GM12874 (cell line): ENCODE results near the gene TSEN2.

Experiments
- TF ChIP-seq, protein P1 (sequence below): IDR thresholded peaks from 2 replicates; pipeline ENCODE4 v1.5.1; 2011; ENCODE audit warnings: low read depth, mild to moderate bottlenecking, control low read depth, low read length, moderate library complexity; ENCODE audit not compliant: insufficient read depth

Gene TSEN2

DNA sequence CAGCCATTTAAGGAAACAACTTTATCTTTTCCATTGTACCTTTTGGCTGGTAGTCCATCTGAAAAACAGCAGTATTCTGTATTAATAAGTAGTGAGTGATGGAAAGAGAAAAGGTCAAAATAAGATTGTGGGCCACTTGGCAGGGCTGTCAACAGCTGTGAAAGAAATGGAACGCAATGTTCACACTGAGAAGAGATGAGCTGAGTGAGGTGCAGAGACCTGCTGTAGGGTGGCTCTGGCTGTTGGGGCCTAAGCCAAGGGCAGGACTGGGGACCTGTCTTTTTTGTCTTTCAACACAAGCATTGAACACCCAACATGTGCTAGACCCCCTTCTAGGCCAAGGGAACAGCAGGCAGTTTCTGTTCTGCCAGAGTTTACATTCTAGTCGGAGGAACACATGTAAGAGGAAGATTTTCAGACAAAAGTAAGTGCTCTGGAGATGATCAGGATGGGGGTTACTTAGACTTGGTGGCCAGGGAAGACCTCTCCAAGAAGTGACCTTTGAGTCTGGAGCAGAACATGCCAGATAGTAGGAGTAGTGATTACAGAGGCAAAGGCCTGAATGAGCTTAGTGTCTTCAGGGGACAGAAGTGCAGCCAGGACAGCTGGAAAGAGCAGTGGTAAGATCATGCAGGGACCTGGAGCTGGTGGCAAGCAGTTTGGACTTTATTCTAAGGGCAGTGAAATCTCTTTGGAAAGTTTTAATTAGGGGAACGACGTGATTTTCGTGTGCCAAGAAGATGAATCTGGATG, 29.6 kb downstream of the TSEN2 start:
- TF ChIP-seq, protein P1, sequence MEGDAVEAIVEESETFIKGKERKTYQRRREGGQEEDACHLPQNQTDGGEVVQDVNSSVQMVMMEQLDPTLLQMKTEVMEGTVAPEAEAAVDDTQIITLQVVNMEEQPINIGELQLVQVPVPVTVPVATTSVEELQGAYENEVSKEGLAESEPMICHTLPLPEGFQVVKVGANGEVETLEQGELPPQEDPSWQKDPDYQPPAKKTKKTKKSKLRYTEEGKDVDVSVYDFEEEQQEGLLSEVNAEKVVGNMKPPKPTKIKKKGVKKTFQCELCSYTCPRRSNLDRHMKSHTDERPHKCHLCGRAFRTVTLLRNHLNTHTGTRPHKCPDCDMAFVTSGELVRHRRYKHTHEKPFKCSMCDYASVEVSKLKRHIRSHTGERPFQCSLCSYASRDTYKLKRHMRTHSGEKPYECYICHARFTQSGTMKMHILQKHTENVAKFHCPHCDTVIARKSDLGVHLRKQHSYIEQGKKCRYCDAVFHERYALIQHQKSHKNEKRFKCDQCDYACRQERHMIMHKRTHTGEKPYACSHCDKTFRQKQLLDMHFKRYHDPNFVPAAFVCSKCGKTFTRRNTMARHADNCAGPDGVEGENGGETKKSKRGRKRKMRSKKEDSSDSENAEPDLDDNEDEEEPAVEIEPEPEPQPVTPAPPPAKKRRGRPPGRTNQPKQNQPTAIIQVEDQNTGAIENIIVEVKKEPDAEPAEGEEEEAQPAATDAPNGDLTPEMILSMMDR, result no peak

DNA sequence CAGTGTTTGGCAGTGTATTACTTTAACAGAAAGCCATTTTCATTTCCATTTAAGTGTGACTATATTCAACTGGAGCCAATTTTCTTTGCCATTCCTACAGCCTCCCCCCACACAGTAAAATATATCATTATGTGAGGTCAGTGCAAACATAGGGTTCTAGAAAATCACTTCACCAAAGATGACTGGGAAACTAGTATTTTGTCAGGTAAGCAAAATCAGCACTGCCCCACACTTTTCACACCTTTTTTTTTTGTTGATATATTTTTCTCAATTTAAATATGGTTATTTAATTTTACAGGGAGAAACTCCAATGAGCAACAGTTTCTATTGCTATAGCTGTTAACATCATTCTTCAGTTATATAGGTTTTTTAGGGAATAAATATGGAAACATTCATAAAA, 31.4 kb downstream of the TSEN2 start:
- TF ChIP-seq, protein P1, result no peak

DNA sequence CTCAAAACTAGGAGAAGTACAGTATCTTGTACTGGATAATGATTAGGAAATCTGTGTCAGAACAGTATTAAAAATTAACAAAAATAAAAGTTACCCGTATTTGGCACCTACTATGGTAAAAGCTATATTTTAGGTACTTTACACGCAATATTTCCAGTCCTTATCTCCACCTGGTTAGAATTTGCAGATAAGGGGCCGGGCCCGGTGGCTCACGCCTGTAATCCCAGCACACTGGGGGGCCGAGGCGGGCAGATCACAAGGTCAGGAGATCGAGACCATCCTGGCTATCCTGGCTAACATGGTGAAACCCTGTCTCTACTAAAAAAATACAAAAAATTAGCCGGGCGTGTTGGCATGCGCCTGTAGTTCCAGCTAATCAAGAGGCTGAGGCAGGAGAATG, 32.6 kb downstream of the TSEN2 start:
- TF ChIP-seq, protein P1, result no peak

DNA sequence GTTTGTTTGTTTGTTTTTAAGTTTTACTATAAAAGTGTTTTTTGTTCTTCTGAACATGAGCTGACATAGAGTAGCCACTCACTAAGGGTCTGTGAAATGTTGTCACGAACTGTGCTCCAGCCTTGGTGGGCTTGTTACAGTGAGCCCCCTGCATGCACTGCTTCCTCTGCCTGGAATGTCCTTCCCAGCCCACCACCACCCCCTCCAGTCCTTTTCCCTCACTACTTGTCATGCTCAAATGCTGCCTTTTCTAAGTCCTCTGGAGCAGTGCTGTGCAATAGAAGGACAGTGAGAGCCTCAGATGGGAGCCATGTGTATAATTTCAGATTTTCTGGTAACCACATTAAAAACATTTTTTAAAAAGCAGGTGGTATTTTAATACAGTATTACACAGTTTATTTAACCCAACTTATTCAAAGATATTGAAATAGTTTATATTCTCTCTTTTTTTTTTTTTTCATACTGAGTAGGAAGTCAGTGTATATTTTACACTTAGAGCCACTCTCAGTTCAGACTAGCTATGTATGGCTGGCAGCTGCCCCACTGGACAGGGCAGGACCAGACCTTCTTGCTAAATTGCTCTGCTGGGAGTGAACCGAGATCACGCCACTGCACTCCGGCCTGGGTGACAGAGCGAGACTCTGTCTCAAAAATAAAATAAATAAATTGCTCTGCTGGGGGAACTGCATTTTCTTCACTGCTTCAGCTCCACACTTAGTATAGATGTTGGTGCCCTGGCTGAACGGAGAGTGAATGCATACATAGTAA, 34.2 kb downstream of the TSEN2 start:
- TF ChIP-seq, protein P1, result no peak

DNA sequence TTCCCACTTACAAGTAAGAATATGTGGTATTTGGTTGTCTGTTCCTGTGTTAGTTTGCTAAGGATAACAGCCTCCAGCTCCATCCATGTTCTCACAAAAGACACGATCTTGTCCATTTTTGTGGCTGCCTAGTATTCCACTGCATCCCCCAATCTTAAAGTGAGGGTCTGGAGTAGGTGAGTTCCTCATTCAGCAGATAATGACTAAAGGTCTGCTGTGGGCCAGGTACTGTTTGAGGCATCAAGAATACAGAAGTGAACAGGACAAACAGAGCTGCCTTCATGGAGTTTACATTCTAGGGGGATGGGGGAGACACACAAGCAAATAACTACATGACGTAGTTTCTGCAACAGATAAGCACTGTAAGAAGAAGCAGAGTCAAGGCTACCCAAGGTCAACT, 36.7 kb downstream of the TSEN2 start:
- TF ChIP-seq, protein P1, result no peak

DNA sequence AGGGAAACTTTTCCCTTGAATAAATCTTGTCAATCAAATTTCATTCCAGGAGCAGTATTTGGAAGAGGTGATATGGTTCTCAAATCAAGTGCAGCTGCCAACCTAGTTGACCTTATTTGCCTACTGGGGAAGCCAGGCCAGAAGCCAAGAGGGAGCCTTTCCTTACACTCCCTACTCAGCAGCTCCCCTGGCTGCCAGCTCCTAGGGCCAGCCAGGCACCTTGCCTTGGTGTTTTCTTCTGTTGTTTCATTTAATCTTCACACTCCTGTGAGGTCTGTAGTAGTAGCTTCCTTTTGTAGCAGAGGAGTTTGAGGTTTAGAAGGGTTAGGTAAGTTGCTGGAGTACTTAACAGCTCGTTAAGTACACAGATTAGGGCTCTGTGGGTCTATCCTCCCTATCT, 38.4 kb downstream of the TSEN2 start:
- TF ChIP-seq, protein P1, result no peak

DNA sequence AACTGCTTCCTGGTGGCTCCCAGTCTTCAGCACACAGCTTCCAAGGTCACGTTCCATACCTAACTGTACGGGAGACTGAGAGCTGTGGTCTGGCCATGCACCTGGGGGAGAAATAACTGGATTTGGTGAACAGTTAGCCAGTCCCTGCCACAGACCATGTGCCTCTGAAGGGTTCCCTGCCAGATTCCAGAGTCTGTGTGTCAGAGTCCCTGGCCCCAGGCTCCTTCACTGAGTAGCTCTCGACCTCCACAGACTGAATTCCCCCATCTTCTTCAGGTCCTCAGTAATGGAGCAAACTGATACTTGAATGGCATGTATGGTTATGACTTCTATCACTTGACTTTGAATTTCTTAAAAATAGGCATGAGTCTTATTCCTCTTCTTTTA, 43.5 kb downstream of the TSEN2 start:
- TF ChIP-seq, protein P1, result no peak
